Measurements from ENCODE around the gene COL18A1. TPM values are rescaled to one million over a fixed set of nuclear protein-coding genes. Genes with fewer than 3 reads are reported as not detected.

Gene COL18A1
- total RNA-seq, 1 experiment from 2014 or later = 0.11 TPM

GRCh38 chr21:45428534-45428933, 23.6 kb downstream of the COL18A1 start:
- Histone ChIP-seq H3K79me2 (ENCODE audit: low read length) (no peaks in the 10 kb centered on the region), H3K27me3 (ENCODE audit: low read length) (no peaks in the 10 kb centered on the region), H3K9me2 (replicated peaks; ENCODE audit: insufficient read depth, low read length) (no peaks in the 10 kb centered on the region), H3K4me2 (ENCODE audit: low read depth, low read length, poor library complexity, severe bottlenecking) (no peak overlapping the region), H2AFZ (ENCODE audit: low read length) (no peak overlapping the region), H3K9ac (ENCODE audit: low read length) (no peak overlapping the region), H4K20me1 (ENCODE audit: insufficient read depth, low read depth, low read length) (no peaks in the 10 kb centered on the region), H3K4me3 (ENCODE audit: low read length) (no peak overlapping the region), H3K36me3 (ENCODE audit: insufficient read depth, low read length) (no peaks in the 10 kb centered on the region), H3K4me1 (ENCODE audit: low read length) (no peaks in the 10 kb centered on the region), H3K27ac (ENCODE audit: low read length) (no peak overlapping the region), H3K9me3 (ENCODE audit: low read length) (no peaks in the 10 kb centered on the region)
- DNase-seq = no peak

- no peak overlapping the region for H3K4me3 ChIP-seq (ENCODE audit: low read length)
- no peak for DNase-seq
- H2AFZ ChIP-seq (ENCODE audit: low read length) = no peak overlapping the region
- H3K79me2 ChIP-seq (ENCODE audit: low read length) = no peaks in the 10 kb centered on the region
- no peak overlapping the region for H3K27ac ChIP-seq (ENCODE audit: low read length)
- H3K27me3 ChIP-seq (ENCODE audit: low read length) = no peaks in the 10 kb centered on the region
- no peaks in the 10 kb centered on the region for H3K36me3 ChIP-seq (ENCODE audit: insufficient read depth, low read length)
- H3K9me3 ChIP-seq (ENCODE audit: low read length) = no peaks in the 10 kb centered on the region
- H3K4me2 ChIP-seq (ENCODE audit: low read depth, low read length, poor library complexity, severe bottlenecking) = no peak overlapping the region
- no peak overlapping the region for H3K9ac ChIP-seq (ENCODE audit: low read length)
- H4K20me1 ChIP-seq (ENCODE audit: insufficient read depth, low read depth, low read length) = no peaks in the 10 kb centered on the region
- no peaks in the 10 kb centered on the region for H3K4me1 ChIP-seq (ENCODE audit: low read length)
- no peaks in the 10 kb centered on the region for H3K9me2 ChIP-seq (replicated peaks; ENCODE audit: insufficient read depth, low read length)
These were observed 24.5 kb downstream of the COL18A1 start for GRCh38 chr21:45429221-45430175.

DNA sequence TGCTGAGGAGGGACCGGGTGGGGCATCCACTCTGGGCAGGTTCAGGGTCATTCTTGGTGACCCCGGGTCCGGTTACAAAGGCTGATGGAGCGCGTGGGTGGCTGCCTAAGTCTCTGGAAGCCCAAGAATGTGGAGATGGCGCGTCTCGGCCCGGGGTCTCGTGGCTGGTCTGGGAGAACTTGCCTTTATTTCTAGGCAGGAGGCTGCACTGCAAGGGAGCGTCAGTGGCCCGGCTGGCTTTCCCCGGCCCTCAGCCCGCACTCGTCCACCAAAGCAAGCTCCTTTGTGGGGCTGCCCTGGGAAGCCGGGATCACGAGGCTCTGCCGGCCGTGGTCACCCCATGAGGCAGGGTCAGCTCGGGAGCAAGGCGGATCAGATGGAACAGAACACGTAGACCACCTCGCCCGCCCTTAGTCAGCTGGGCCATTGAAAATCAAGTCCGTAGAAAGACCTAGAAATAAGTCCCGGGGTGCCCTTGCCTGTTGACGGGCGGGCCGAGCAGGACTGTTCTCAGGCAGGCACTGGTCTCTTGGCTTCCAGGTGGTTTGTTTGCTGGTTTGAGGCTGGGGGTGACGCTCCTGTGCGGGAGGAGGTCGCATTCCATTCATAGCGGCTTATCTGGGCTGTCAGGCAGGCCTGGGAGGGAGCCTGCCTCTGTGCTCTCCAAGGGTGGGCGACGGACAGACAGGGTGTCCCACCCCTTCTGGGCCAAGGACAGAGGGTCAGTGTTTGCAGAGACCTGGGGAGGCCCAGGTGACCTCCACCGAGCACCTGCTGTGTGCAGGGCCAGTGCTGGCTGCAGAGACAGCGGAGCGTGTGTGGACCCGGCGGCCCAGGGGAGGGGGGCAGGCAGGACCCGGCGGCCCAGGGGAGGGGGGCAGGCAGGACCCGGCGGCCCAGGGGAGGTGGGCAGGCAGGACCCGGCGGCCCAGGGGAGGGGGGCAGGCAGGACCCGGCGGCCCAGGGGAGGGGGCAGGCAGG, 25.8 kb downstream of the COL18A1 start:
- H4K20me1 ChIP-seq (ENCODE audit: insufficient read depth, low read depth, low read length) = no peaks in the 10 kb centered on the region

GRCh38 chr21:45431781-45432572, 27.0 kb downstream of the COL18A1 start:
- no peaks in the 10 kb centered on the region for H4K20me1 ChIP-seq (ENCODE audit: insufficient read depth, low read depth, low read length)
- H3K79me2 ChIP-seq (ENCODE audit: low read length) = no peaks in the 10 kb centered on the region
- no peak overlapping the region for H3K9ac ChIP-seq (ENCODE audit: low read length)
- H3K27ac ChIP-seq (ENCODE audit: low read length) = no peak overlapping the region
- no peaks in the 10 kb centered on the region for H3K27me3 ChIP-seq (ENCODE audit: low read length)
- no peaks in the 10 kb centered on the region for H3K9me2 ChIP-seq (replicated peaks; ENCODE audit: insufficient read depth, low read length)
- H3K4me1 ChIP-seq (ENCODE audit: low read length) = no peaks in the 10 kb centered on the region
- no peak overlapping the region for H3K4me3 ChIP-seq (ENCODE audit: low read length)
- no peak overlapping the region for H2AFZ ChIP-seq (ENCODE audit: low read length)
- H3K36me3 ChIP-seq (ENCODE audit: insufficient read depth, low read length) = no peaks in the 10 kb centered on the region
- H3K4me2 ChIP-seq (ENCODE audit: low read depth, low read length, poor library complexity, severe bottlenecking) = no peak overlapping the region
- DNase-seq = no peak
- H3K9me3 ChIP-seq (ENCODE audit: low read length) = no peaks in the 10 kb centered on the region

More for the DNA sequence above, 25.8 kb downstream of the COL18A1 start:
- Histone ChIP-seq H2AFZ (ENCODE audit: low read length) (no peak overlapping the region), H3K4me3 (ENCODE audit: low read length) (no peak overlapping the region), H3K27me3 (ENCODE audit: low read length) (no peaks in the 10 kb centered on the region), H3K4me2 (ENCODE audit: low read depth, low read length, poor library complexity, severe bottlenecking) (no peak overlapping the region), H3K4me1 (ENCODE audit: low read length) (no peaks in the 10 kb centered on the region), H3K36me3 (ENCODE audit: insufficient read depth, low read length) (no peaks in the 10 kb centered on the region), H3K9me3 (ENCODE audit: low read length) (no peaks in the 10 kb centered on the region), H3K9ac (ENCODE audit: low read length) (no peak overlapping the region), H3K27ac (ENCODE audit: low read length) (no peak overlapping the region), H3K79me2 (ENCODE audit: low read length) (no peaks in the 10 kb centered on the region), H3K9me2 (replicated peaks; ENCODE audit: insufficient read depth, low read length) (no peaks in the 10 kb centered on the region)
- DNase-seq = no peak

DNA sequence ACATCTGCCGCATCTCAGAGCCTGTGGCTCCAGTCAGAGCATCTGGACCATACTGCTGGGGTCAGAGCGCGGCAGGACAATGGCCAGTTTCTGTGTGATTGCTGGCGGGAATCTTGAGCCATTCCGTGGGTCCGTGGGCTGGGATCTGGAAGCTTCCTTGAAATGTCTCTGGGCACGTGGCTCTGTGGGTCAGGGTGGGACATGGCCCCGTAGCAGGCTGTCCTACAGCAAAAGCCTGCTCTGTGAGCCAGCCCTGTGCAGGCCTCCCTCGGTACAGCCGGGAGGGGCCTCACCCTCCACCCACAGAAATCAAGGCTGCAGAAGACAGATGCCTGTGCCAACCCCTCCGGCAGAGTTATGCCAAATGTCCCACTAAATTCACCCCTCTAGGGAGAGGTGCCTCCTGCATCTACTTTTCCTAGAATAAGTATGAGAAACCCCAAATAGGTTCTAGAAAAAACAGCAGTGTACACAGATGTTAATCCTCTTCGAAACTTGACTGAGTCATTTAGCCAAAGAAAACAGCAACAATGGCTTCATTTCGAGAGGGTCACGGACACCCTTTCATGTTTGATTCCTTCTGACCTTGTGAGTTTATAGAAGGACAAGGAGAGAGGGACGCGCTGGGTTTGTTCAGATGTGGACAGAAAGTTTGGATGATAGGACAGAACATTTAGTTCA, 27.8 kb downstream of the COL18A1 start:
- DNase-seq = no peak
- Histone ChIP-seq H3K27me3 (ENCODE audit: low read length) (no peaks in the 10 kb centered on the region), H2AFZ (ENCODE audit: low read length) (no peak overlapping the region), H3K9me3 (ENCODE audit: low read length) (no peaks in the 10 kb centered on the region), H3K9ac (ENCODE audit: low read length) (no peak overlapping the region), H3K4me3 (ENCODE audit: low read length) (no peak overlapping the region), H3K36me3 (ENCODE audit: insufficient read depth, low read length) (no peaks in the 10 kb centered on the region), H3K79me2 (ENCODE audit: low read length) (no peaks in the 10 kb centered on the region), H3K4me1 (ENCODE audit: low read length) (no peaks in the 10 kb centered on the region), H3K9me2 (replicated peaks; ENCODE audit: insufficient read depth, low read length) (no peaks in the 10 kb centered on the region), H4K20me1 (ENCODE audit: insufficient read depth, low read depth, low read length) (no peaks in the 10 kb centered on the region), H3K27ac (ENCODE audit: low read length) (no peak overlapping the region), H3K4me2 (ENCODE audit: low read depth, low read length, poor library complexity, severe bottlenecking) (no peak overlapping the region)

- H3K4me2 ChIP-seq (ENCODE audit: low read depth, low read length, poor library complexity, severe bottlenecking) = no peak overlapping the region
- no peaks in the 10 kb centered on the region for H3K79me2 ChIP-seq (ENCODE audit: low read length)
- no peaks in the 10 kb centered on the region for H3K9me2 ChIP-seq (replicated peaks; ENCODE audit: insufficient read depth, low read length)
- H3K27me3 ChIP-seq (ENCODE audit: low read length) = no peaks in the 10 kb centered on the region
- no peaks in the 10 kb centered on the region for H4K20me1 ChIP-seq (ENCODE audit: insufficient read depth, low read depth, low read length)
- no peaks in the 10 kb centered on the region for H3K9me3 ChIP-seq (ENCODE audit: low read length)
- H3K36me3 ChIP-seq (ENCODE audit: insufficient read depth, low read length) = no peaks in the 10 kb centered on the region
- no peaks in the 10 kb centered on the region for H3K4me1 ChIP-seq (ENCODE audit: low read length)
- DNase-seq = no peak
- H3K27ac ChIP-seq (ENCODE audit: low read length) = no peak overlapping the region
- H3K9ac ChIP-seq (ENCODE audit: low read length) = no peak overlapping the region
- no peak overlapping the region for H3K4me3 ChIP-seq (ENCODE audit: low read length)
- H2AFZ ChIP-seq (ENCODE audit: low read length) = no peak overlapping the region
These were observed 28.3 kb downstream of the COL18A1 start for GRCh38 chr21:45433301-45433700.

GRCh38 chr21:45433911-45434644, 29.1 kb downstream of the COL18A1 start:
- H3K9me3 ChIP-seq (ENCODE audit: low read length) = no peaks in the 10 kb centered on the region
- no peaks in the 10 kb centered on the region for H3K4me1 ChIP-seq (ENCODE audit: low read length)
- H3K4me3 ChIP-seq (ENCODE audit: low read length) = no peak overlapping the region
- H3K9ac ChIP-seq (ENCODE audit: low read length) = no peak overlapping the region
- no peaks in the 10 kb centered on the region for H3K27me3 ChIP-seq (ENCODE audit: low read length)
- no peak for DNase-seq
- H3K79me2 ChIP-seq (ENCODE audit: low read length) = no peaks in the 10 kb centered on the region
- no peaks in the 10 kb centered on the region for H4K20me1 ChIP-seq (ENCODE audit: insufficient read depth, low read depth, low read length)
- no peak overlapping the region for H3K27ac ChIP-seq (ENCODE audit: low read length)
- H3K36me3 ChIP-seq (ENCODE audit: insufficient read depth, low read length) = no peaks in the 10 kb centered on the region
- no peak overlapping the region for H2AFZ ChIP-seq (ENCODE audit: low read length)
- no peak overlapping the region for H3K4me2 ChIP-seq (ENCODE audit: low read depth, low read length, poor library complexity, severe bottlenecking)
- H3K9me2 ChIP-seq (replicated peaks; ENCODE audit: insufficient read depth, low read length) = no peaks in the 10 kb centered on the region
